ENCODE measurements around the gene PXMP4. TPM values are rescaled to one million over a fixed set of nuclear protein-coding genes. Genes with fewer than 3 reads are reported as not detected.

PXMP4 gene
- total and polyA plus RNA-seq, 2 of the 4 experiments (the other 2 are of a cell fraction), result 3.6 to 7.1 TPM

- Histone ChIP-seq H2BK15ac (ENCODE audit: low read depth, low read length) (no peak overlapping the region), H3K27ac (ENCODE audit: insufficient read depth, low read length) (no peak overlapping the region), H3K9ac (ENCODE audit: low read depth, low read length) (no peak overlapping the region), H3K36me3 (ENCODE audit: control insufficient read depth, insufficient read depth, low read length) (peaks cover 19% of the 10 kb centered on the region; the same call in 1 of the 2 replicates), H3K79me1 (ENCODE audit: low read depth in 1 of 2, low read length in 2 of 2) (peaks cover 7 to 15% of the 10 kb centered on the region in 2 experiments; a peak in 3 of 4 replicates), H2AK9ac (replicated peaks; ENCODE audit: low read depth, low read length, poor library complexity) (no peak overlapping the region), H2BK20ac (ENCODE audit: low read depth, low read length) (no peak overlapping the region), H3K18ac (ENCODE audit: low read depth, low read length) (no peak overlapping the region), H2BK5ac (ENCODE audit: low read depth, low read length, poor library complexity, severe bottlenecking) (no peak overlapping the region), H3K27me3 (ENCODE audit: control insufficient read depth, insufficient read depth, low read length) (no peaks in the 10 kb centered on the region), H3K9me3 (ENCODE audit: control insufficient read depth, insufficient read depth, low read length) (no peaks in the 10 kb centered on the region), H3K23ac (ENCODE audit: low read depth, low read length) (no peak overlapping the region), H4K8ac (ENCODE audit: low read depth in 2 of 2, low read length in 2 of 2) (no peak overlapping the region), H4K91ac (ENCODE audit: insufficient read depth, low read depth, low read length) (no peak overlapping the region), H3K4me3 (ENCODE audit: insufficient read depth, low read depth, low read length) (no peak overlapping the region), H3K4ac (ENCODE audit: low read depth, low read length) (no peak overlapping the region), H3K4me1 (ENCODE audit: control insufficient read depth, insufficient read depth, low read length) (peaks cover 5% of the 10 kb centered on the region), H4K20me1 (ENCODE audit: insufficient read depth, low read length) (no peaks in the 10 kb centered on the region), H3K56ac (ENCODE audit: extremely low read depth, insufficient read depth, low read length) (no peak overlapping the region), H2AFZ (replicated peaks; ENCODE audit: low read length, poor library complexity) (no peak overlapping the region), H3K9me1 (ENCODE audit: insufficient read depth, low read length) (peaks cover 9% of the 10 kb centered on the region), H3K4me2 (ENCODE audit: low read depth, low read length) (no peak overlapping the region), H2BK120ac (ENCODE audit: low read depth, low read length) (no peak overlapping the region), H2AK5ac (ENCODE audit: low read depth, low read length) (no peak overlapping the region), H4K5ac (ENCODE audit: low read depth, low read length) (no peak overlapping the region), H3K14ac (replicated peaks; ENCODE audit: low read depth, low read length) (no peak overlapping the region)
- DNase-seq (no peak), ATAC-seq (ENCODE audit: low read depth) (no peak)
- BruUV-seq (replicated peaks), result no TSS peak
- TF ChIP-seq RFX5 (IDR thresholded peaks at IDR 0.05; ENCODE audit: low read depth, low read length) (no peak), RCOR1 (IDR thresholded peaks at IDR 0.05; ENCODE audit: insufficient replicate concordance, low read length) (no peak), CTCF (conservative IDR thresholded peaks at IDR 0.05; ENCODE audit: low read depth, low read length) (no peak), NFE2L2 (IDR thresholded peaks at IDR 0.05; ENCODE audit: low read depth, low read length) (no peak), MXI1 (IDR thresholded peaks at IDR 0.05; ENCODE audit: borderline replicate concordance, low read depth, low read length) (no peak), POLR2A (IDR thresholded peaks at IDR 0.05; ENCODE audit: low read depth, low read length) (no peak), MAFK (IDR thresholded peaks at IDR 0.05; ENCODE audit: low read depth, low read length) (no peak), USF2 (IDR thresholded peaks at IDR 0.05; ENCODE audit: low read depth, low read length) (no peak), ELK1 (IDR thresholded peaks at IDR 0.05; ENCODE audit: borderline replicate concordance, low read depth, low read length) (no peak), FOS (IDR thresholded peaks at IDR 0.05; ENCODE audit: low read depth, low read length) (no peak), CEBPB (IDR thresholded peaks at IDR 0.05; ENCODE audit: low read depth, low read length) (no peak), MAZ (IDR thresholded peaks at IDR 0.05; ENCODE audit: borderline replicate concordance, low read depth, low read length) (no peak), RAD21 (IDR thresholded peaks at IDR 0.05; ENCODE audit: low read length) (no peak), CHD1 (IDR thresholded peaks at IDR 0.05; ENCODE audit: low read depth, low read length) (no peak), BHLHE40 (IDR thresholded peaks at IDR 0.05; ENCODE audit: low read depth, low read length) (no peak), SMC3 (IDR thresholded peaks at IDR 0.05; ENCODE audit: low read depth, low read length) (no peak)
- in situ Hi-C loops (cut with MboI; ENCODE audit: low sequenced_read_pairs) (no loop called here), dilution Hi-C loops (cut with HindIII; ENCODE audit: low sequenced_read_pairs, unreplicated experiment) (no loop called here), intact Hi-C loops (cut with micrococcal nuclease) (no loop called here)
- POLR2A ChIA-PET (ENCODE audit: unreplicated experiment), result no interaction called here
- CTCF ChIA-PET, result no interaction called here
- WGBS, 2 experiments (ENCODE audit: extremely low coverage in 2 of 2, insufficient read length in 1 of 2), result 100% methylated on average over 3 of the region's 8 CpGs; no CpG with 5 or more reads in 1 of the 2 experiments
These were observed 61.6 kb downstream of the PXMP4 start for GRCh38 chr20:33658510-33658909.
